ENCODE data around the gene RPGRIP1.
A peak's percentile ranks its signal among the peaks of the same experiment; 100 is the strongest.

Gene RPGRIP1

DNA sequence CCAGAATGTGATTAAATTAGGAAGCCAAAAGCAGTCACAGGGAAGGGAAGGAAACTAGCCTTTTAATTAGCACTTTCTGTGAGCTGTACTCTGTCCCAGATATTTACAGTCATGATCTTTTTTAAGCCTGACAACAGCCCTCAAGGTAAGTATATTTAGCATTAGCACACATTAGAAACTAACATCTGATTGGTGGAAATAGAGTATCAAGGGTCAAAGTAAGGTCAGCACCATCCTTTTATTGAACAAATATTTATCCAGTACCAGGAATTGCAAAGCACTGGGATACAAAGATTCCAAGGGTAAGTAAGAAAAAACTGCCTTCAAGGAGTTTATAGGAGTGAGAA is 28.2 kb downstream of the RPGRIP1 start:
- H3K4me3 ChIP-seq (ENCODE audit: low read depth, low read length): no peak overlapping the region
- TF ChIP-seq, protein P1, sequence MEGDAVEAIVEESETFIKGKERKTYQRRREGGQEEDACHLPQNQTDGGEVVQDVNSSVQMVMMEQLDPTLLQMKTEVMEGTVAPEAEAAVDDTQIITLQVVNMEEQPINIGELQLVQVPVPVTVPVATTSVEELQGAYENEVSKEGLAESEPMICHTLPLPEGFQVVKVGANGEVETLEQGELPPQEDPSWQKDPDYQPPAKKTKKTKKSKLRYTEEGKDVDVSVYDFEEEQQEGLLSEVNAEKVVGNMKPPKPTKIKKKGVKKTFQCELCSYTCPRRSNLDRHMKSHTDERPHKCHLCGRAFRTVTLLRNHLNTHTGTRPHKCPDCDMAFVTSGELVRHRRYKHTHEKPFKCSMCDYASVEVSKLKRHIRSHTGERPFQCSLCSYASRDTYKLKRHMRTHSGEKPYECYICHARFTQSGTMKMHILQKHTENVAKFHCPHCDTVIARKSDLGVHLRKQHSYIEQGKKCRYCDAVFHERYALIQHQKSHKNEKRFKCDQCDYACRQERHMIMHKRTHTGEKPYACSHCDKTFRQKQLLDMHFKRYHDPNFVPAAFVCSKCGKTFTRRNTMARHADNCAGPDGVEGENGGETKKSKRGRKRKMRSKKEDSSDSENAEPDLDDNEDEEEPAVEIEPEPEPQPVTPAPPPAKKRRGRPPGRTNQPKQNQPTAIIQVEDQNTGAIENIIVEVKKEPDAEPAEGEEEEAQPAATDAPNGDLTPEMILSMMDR (IDR thresholded peaks at IDR 0.05; ENCODE audit: borderline replicate concordance, insufficient read depth, low read depth, low read length): no peak

DNA sequence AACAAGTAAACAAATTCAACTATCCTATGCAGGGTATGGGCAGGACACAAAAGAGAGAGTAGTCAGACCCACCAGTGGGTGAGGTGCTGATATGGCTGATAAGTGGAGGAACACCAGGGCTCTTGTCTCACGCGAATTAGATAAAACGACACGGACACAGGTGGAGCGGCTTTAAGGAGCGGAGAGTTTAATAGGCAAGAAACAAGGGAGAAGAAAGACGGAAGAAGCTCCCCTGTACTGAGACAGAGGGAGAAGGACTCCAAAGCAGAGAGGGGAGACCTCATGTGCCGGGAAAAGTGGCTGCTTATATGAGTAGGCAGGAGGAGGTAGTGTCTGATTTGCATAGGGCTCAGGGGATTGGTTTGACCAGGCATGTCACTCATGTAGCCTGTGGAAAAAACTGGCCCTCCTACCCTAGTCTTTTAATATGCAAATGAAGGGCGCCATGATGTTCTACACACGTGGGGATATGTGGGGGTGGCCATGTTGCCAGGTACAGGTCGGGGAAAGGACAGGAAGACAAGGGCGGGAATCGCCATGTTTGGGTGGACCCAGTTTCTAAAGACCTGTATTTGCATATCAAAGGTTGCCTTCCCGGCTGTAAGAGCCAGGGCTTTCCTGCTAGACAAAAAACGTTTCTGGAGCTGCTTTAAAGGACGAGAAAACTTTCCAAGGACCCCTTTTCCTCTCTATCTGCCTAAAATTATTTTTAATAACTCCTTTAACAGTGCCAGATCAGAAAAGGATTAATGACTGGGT is 28.8 kb downstream of the RPGRIP1 start:
- H3K4me3 ChIP-seq (ENCODE audit: low read depth, low read length): peak overlapping the region; percentile 17
- TF ChIP-seq, protein P1 (IDR thresholded peaks at IDR 0.05; ENCODE audit: borderline replicate concordance, insufficient read depth, low read depth, low read length): no peak

DNA sequence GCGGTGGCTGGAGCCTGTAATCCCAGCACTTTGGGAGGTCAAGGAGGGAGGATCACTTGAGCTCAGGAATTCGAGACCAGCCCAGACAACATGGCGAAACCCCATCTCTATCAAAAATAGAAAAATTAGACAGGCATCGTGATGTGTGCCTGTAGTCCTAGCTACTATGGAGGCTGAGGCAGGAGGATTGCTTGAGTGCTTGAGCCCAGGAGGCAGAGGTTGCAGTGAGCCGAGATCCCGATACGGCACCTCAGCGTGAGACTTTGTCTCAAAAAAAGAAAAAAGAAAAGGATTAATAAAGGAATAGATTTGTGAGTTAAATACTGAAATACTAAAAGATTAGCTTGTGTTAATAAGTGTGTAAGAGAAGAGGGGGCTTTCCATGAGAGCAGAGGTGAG is 29.4 kb downstream of the RPGRIP1 start:
- H3K4me3 ChIP-seq (ENCODE audit: low read depth, low read length): peak overlapping the region; percentile 7
- TF ChIP-seq, protein P1 (IDR thresholded peaks at IDR 0.05; ENCODE audit: borderline replicate concordance, insufficient read depth, low read depth, low read length): no peak

DNA sequence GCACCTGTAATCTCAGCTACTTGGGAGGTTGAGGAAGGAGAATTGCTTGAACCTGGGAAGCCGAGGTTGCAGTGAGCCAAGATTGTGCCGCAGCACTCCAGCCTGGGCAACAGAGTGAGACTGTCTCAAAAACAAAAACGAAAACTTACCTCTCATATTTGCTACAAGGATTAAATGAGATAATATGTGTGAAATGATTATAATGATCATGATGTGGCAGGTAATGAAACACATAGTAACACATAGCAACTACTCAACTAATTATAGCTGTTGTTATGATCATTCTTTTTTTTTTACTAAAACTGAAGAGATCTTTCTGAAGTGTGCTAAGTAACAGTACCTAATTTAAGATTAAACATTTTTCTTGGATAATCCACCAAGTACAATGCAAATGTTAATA is 30.1 kb downstream of the RPGRIP1 start:
- TF ChIP-seq, protein P1 (IDR thresholded peaks at IDR 0.05; ENCODE audit: borderline replicate concordance, insufficient read depth, low read depth, low read length): no peak
- H3K4me3 ChIP-seq (ENCODE audit: low read depth, low read length): no peak overlapping the region

DNA sequence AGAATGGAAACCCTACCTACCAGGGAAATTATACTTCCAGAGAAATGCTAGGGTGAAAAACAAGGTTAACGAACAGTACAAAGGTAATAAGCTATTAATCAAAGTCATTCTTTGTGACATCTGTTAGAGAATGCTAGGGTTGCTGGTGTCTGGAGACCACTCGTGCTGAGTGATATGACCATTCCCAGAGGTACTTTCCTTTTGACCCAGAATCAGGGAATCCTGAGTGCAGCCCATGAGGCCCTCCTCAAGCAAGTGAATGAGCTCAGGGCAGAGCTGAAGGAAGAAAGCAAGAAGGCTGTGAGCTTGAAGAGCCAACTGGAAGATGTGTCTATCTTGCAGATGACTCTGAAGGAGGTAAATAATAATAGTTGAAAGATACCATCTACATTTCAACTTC is 31.7 kb downstream of the RPGRIP1 start:
- H3K4me3 ChIP-seq (ENCODE audit: low read depth, low read length): no peak overlapping the region
- TF ChIP-seq, protein P1 (IDR thresholded peaks at IDR 0.05; ENCODE audit: borderline replicate concordance, insufficient read depth, low read depth, low read length): no peak

DNA sequence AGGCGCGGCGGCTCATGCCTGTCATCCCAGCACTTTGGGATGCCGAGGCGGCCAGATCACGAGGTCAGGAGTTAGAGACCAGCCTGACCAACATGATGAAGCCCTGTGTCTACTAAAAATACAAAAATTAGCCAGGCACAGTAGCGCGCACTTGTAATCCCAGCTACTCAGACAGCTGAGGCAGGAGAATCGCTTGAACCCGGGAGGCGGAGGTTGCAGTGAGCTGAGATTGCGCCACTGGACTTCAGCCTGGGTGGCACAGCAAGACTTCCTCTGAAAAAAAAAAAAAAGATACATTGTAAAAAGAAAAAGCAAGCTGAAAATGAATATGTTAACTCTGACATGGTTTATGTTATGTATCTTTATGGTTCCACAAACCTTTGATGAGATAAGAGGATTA is 33.6 kb downstream of the RPGRIP1 start:
- TF ChIP-seq, protein P1 (IDR thresholded peaks at IDR 0.05; ENCODE audit: borderline replicate concordance, insufficient read depth, low read depth, low read length): no peak
- H3K4me3 ChIP-seq (ENCODE audit: low read depth, low read length): no peak overlapping the region

DNA sequence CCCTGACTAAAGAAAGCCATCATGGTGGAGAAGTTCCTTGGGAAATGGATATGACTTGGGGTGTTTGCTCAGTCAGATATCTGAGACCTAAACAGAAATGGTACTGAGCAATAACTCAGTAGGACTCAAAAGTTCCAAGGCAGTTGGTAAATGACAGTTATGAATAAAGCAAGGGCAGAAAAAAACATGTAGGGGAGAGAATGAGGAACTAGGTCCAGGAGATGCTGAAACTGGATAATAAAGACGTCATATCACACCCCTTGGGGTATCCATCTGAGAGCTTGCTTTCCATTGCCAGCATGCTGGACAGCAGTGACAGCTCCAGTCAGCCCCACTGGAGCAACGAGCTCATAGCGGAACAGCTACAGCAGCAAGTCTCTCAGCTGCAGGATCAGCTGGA is 37.5 kb downstream of the RPGRIP1 start:
- no peak overlapping the region for H3K4me3 ChIP-seq (ENCODE audit: low read depth, low read length)
- TF ChIP-seq, protein P1 (IDR thresholded peaks at IDR 0.05; ENCODE audit: borderline replicate concordance, insufficient read depth, low read depth, low read length): no peak

Data from GM12875 (cell line).